GM12875 (cell line): ENCODE measurements around the gene RHBDD2.
"Not testable (repeated sequence)": the region's sequence is repeated elsewhere in the genome, so short reads cannot be mapped to it uniquely, and the experiment has no call there.

ENCODE experiments used
- H3K4me3 ChIP-seq: one replicate; pipeline ENCODE4 v1.5.1; 2011; ENCODE audit warnings: low read depth, low read length, control low read depth
- TF ChIP-seq, protein P1 (sequence below): IDR thresholded peaks from 2 replicates; pipeline ENCODE4 v1.5.1; 2011; ENCODE audit warnings: low read depth, mild to moderate bottlenecking, control low read depth, inconsistent platforms, low read length, moderate library complexity, borderline replicate concordance; ENCODE audit not compliant: insufficient read depth

RHBDD2 gene

DNA sequence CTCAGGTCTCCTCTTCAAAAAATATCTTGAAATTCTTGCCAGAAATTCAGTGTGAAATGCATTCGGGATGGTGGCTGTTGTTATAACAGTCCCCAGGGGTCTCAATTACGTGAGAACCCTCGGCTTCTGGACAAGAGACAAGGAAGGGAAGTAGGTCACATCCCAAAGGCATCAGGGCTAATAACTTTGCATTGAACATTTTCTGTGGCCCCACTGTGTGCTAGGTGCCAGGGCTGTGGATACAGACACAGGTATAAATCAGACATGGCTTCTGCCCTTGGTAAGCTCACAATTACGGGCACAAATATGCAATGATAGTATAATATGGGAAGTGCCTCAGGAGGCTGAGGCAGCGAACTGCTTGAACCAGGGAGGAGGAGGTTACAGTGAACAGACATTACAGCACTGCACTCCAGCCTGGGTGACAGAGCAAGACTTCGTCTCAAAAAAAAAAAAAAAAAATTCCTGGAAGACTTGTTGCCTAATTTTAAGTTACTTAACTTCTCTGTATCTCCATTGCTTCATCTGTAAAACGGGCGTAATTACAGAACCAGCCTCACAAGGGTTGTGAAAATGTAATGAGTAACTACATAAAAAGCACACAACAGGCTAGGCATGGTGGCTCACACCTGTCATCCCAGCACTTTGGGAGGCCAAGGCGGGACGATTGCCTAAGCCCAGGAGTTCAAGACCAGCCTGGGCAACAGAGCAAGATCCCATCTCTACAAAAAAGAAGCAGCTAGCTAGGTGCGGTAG is 2.5 kb upstream of the RHBDD2 start:
- TF ChIP-seq, protein P1, sequence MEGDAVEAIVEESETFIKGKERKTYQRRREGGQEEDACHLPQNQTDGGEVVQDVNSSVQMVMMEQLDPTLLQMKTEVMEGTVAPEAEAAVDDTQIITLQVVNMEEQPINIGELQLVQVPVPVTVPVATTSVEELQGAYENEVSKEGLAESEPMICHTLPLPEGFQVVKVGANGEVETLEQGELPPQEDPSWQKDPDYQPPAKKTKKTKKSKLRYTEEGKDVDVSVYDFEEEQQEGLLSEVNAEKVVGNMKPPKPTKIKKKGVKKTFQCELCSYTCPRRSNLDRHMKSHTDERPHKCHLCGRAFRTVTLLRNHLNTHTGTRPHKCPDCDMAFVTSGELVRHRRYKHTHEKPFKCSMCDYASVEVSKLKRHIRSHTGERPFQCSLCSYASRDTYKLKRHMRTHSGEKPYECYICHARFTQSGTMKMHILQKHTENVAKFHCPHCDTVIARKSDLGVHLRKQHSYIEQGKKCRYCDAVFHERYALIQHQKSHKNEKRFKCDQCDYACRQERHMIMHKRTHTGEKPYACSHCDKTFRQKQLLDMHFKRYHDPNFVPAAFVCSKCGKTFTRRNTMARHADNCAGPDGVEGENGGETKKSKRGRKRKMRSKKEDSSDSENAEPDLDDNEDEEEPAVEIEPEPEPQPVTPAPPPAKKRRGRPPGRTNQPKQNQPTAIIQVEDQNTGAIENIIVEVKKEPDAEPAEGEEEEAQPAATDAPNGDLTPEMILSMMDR, result no peak
- H3K4me3 ChIP-seq, result no peak overlapping the region

DNA sequence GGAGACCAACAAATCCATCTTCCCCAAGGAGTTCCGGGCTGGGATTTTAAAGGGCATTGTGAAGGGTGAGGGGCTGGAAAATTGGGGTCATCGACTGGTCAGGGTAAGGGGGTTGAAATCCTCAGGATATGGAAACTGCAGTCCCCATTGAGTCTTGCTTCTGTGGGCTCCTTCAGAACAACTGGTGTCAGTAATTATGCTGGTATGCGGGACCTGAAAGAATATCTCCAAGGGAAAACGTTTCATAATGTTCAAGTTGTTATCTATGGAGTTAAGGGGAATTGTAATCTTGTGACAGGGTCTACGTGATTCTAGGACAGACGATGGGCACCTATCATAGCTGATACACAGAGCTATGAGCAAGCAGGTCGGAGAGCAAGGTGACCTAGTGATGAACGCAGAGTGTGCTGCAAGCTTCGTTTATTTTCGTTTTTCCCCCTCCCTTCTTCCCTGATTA is 494 bp upstream of the RHBDD2 start:
- TF ChIP-seq, protein P1, result no peak
- H3K4me3 ChIP-seq, result peak overlapping the region; percentile 28

DNA sequence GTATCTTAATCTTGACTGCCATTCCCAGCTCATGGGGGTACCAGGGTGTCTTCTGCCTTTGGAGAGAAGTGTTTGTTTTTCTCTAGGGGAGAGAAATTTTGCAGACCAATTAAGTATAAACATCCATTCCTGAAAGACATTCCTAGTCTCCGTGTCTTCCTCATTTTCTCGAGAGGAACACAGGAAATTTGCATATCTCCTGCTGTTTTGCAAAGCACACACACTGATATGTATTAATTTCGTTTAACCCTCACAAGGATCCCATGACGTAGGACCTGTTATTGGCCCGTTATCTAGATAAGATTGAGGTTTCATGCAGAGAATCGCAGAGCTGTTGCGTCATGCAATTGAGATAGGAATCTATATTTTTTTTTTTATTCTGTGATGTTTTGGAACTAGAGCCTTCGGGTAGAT is 944 bp downstream of the RHBDD2 start:
- peak overlapping the region; percentile 83 for H3K4me3 ChIP-seq
- TF ChIP-seq, protein P1, result no peak

DNA sequence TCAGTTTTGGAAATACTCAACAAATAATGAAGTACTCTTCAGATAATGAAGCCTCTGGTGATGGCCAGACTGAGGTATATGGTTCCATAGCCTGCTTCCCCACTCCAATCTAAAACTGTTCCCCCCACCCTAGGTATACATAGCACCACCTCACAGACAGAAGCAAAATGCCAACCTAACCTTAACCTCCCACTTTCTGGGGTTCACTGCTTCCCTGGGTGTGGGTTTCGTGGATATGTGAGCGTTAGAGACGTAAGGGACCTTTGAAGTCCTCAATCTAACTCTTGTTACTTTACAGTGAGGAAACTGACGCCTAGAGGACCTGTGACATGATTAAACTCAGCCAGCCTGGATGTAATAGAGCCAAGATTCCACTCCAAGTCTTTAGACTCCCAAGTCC is 1.4 kb downstream of the RHBDD2 start:
- TF ChIP-seq, protein P1, result no peak

DNA sequence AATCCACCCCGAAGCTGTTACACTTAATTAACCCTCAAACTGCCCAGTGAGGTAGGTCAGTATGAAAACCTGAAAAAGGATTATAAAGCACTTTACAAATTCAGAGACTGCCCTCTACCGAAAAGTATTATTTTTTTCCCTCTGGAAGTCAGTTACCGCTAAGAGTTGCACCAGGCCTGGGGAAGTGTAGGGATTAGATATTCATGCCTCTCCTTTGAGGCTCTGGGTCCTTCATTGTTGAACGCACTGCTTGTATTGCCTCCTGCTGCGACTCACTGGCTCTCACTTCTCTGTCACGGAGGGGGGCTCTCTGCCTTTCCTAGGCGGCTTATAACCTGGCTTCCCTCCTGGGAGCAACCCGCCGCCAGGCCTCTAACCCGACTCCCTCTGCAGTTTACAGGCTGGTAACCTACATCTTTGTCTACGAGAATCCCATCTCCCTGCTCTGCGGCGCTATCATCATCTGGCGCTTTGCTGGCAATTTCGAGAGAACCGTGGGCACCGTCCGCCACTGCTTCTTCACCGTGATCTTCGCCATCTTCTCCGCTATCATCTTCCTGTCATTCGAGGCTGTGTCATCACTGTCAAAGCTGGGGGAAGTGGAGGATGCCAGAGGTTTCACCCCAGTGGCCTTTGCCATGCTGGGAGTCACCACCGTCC is 2.7 kb downstream of the RHBDD2 start:
- H3K4me3 ChIP-seq, result no peak overlapping the region
- TF ChIP-seq, protein P1, result no peak

More for the DNA sequence above, 1.4 kb downstream of the RHBDD2 start:
- H3K4me3 ChIP-seq, result no peak overlapping the region

DNA sequence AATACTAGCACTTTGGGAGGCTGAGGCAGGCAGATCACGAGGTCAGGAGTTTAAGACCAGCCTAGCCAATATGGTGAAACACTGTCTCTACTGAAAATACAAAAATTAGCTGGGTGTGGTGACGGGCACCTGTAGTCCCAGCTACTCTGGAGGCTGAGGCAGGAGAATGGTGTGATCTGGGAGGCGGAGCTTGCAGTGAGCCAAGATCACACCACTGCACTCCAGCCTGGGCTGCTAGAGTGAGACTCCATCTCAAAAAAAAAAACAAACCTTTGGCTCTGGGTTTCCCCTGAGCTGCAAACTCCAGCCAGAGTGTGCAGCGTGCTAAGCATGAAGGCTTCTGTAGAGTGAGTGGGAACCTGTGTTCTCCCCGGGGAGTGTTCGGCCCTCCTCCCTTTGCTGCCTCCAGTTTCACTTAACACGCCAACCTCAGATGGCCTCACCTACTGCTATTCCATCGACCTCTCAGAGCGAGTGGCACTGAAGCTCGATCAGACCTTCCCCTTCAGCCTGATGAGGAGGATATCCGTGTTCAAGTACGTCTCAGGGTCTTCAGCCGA is 4.5 kb downstream of the RHBDD2 start:
- not testable (repeated sequence) for H3K4me3 ChIP-seq

DNA sequence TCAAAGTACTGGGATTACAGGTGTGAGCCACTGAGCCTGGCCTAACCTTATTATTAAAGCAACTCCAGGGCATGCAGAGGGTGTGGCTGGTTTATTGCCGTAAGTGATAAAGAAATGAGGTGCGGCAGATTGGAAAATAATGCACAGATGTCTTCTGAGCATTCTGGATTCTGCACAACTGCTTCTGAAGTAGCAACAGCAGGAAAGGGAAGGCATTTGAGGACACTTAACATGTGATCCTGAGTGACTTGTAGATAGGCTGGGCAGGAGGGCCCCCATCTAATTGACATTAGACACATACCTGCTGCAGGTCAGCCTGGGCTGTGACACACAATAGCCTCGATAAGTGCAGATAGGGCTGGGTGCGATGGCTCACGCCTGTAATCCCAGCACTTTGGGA is 5.6 kb downstream of the RHBDD2 start:
- no peak overlapping the region for H3K4me3 ChIP-seq
- TF ChIP-seq, protein P1, result no peak
